HG03103 (cell line): ENCODE data around the gene WEE1.
A peak's percentile ranks its signal among the peaks of the same experiment; 100 is the strongest.
"Not testable (repeated sequence)": the region's sequence is repeated elsewhere in the genome, so short reads cannot be mapped to it uniquely, and the experiment has no call there.

Experiments
- ATAC-seq: cut with Tn5 transposase; IDR thresholded peaks from one replicate; pipeline ENCODE4 v1.9.1; 2021; ENCODE audit warnings: low read depth; ENCODE audit not compliant: unreplicated experiment

The WEE1 gene

DNA sequence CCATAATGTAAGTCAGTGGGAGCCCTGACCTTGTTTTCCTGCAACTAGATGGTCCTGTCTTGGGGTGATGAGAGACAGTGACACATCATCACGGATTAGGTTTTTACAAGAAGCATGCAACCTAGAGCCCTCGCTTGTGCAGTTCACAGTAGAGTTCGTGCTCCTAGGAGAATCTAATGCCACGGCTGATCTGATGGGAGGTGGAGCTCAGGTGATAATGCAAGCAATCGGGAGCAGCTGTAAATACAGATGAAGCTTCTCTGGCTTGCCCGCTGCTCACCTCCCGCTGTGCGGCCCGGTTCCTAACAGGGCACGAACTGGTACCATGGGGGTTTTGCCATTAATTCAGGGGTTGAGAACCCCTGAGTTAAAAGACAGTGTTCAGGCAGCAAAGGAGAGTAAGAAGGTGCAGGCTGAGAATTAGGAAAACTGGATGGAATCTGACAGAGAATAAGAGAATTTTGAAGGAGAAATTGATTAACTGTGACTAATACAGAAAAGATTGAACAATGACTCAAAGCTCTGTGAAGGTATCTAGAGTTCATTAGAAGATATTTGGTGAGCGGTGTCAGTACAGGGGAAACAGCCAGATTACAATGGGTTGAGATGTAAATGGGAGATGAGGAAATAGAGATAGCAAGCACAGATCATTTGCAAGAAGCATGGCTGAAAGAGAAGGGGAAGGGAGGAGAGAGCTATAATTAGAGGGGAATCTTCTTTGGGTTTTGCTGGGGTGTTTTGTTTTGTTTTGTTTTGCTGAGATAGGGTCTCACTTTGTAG is 21.0 kb downstream of the WEE1 start:
- ATAC-seq: no peak

DNA sequence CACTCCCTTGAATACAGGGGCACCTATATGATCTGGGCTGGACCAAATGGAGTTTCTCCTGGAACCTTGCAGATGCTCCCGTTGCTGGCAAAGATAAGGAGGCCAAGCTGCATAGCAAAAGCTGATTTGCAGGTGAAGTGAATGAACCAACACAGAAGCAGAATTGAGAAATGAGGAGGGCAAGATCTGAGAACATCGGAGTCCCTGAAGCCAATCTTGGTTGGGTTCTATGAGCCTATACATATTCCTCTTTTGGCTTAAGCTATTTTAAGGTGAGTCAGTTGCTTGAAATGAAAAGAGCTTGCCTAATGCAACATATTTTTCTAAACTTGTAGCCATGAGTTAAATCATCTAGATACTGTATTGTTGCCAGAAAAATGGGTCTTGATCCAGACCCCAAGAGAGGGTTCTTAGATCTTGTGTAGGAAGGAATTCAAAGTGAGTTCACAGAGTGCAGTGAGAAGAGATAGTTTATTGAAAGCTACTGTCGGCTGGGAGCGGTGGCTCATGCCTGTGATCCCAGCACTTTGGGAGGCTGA is 23.5 kb downstream of the WEE1 start:
- no peak for ATAC-seq

DNA sequence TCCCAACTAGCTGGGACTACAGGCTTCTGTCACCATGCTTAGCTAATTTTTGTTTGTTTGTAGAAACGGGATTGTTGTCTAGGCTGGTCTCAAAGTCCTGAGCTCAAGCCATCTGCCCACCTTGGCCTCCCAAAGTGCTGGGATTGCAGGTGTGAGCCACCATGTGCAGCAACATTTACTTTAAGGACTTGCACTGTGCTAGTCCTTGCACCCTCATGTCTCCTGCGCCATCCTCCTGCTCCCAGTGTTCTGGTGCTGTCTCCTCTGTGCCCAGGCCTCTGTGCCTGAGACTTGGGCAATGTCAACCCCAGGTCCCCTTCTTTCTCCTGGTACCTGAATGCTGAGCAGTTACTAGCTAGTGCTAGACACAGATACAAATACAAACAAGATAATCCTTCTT is 26.7 kb downstream of the WEE1 start:
- no peak for ATAC-seq

DNA sequence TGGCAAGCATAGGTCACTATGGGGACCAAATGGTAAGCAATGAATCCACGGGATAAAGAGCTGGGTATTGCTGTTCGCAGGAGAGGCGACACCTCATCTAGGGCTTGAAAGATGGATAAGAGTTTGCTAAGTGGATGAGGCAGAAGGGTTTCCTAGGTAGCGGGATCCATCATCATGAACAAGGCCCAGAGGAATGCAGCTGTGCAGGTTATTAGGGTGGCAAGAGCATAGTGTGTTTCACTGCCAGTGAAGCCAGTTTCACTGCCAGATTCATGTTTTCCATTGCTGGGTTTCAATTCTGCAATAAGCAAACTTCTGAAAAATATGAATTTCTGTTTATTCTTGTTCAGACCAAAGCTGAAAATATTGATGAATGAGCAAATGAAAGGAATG is 27.2 kb downstream of the WEE1 start:
- peak; percentile 35 for ATAC-seq

DNA sequence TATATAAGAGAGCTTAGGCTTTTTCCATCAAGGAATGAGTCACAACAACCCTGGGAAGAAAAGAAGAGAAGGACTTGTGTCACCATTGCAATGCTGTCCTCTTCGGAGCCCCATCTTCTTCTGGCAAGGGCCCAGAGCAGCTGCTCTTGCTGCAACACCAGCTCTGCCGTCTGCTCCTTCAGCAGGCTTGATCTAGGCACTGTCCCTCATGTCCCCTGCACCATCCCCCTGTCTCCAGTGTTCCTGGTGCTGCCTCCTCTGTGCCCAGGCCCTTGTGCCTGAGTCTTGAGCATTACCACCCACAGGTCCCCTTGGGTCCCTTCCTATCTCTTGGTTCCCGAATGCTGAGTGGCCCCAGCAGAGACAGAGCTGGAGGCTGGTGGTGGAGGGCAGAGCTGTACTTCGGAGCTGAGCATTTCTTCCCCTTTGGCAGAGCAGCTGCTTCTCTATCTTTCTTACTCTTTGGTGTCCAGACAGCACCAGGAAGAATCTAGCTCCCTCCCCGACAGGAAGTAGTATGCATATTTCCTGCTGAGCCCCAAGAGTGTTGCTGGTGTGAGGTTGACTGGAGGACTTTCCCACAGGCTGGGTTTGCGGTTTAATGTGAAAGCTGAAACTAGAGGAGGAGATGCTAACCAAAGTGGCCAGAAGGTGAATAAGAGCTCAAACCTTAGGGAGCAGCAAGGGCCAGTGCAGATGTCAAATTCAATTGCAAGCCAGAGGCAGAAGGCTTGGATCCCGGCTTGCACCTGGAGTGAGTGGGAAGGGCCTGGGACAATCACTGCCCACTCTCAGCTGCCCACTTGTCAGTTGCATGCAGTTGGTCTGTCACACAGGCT is 27.8 kb downstream of the WEE1 start:
- ATAC-seq: peak; percentile 72

DNA sequence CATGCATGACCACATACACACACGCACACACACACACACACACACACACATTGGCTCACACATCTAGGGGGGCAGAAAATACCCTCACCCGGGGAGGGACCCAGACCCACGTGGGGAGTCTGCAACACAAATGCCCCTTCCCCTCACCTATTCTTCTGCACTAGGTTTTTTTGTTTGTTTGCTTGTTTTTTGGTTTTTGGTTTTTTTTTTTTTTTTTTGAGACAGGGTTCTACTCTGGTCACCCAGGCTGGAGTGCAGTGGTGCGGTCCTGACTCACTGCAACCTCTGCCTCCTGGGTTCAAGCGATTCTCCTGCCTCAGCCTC is 28.4 kb downstream of the WEE1 start:
- no peak for ATAC-seq

DNA sequence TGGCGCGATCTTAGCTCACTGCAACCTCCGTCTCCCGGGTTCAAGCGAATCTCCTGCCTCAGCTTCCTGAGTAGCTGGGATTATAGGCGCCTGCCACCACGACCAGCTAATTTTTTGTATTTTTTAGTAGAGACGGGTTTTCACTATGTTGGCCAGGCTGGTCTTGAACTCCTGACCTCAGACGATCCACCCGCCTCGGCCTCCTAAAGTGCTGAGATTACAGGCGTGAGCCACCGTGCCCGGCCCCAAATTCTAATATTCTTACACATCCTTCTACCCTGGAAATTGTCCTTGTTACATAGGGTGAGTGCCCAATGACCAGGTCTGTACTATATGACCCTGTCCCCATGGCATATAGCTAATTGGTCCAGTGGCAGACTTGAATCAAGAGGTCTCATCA is 29.7 kb downstream of the WEE1 start:
- ATAC-seq: not testable (repeated sequence)

DNA sequence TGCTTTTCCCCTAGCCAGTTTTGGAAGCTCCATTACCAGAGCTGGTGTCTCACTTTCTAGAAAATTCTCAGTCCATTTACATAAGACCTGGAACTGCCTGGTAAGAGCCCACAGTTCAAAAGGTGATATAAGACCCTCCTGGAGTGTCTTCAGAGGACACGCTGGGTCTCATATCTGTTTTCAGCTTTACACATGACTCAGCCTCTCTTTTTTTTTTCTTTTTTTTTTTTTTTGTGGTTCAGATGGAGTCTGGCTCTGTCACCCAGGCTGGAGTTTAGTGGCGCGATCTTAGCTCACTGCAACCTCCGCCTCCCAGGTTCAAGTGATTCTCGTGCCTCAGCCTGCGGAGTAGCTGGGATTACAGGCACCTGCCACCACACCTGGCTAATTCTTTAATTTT is 30.7 kb downstream of the WEE1 start:
- no peak for ATAC-seq

DNA sequence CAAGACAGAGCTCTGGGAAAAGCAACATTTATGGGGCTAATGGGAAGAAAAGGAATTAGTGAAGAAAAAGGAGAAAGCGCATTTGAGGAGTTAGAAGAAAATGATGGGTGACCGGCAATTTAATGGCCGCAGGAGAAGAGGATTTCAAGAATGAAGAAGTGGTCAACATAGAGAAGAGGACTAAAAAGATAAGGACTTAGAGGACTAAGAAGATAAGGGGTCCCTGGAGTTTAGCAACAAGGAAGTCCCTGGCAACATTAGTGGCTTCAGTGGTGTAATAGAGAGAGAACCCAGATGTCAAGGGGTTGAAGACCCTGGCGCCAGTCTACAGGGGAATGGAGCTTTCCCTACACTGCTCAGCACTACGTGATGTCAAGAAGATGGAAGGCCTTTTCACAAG is 32.3 kb downstream of the WEE1 start:
- no peak for ATAC-seq

DNA sequence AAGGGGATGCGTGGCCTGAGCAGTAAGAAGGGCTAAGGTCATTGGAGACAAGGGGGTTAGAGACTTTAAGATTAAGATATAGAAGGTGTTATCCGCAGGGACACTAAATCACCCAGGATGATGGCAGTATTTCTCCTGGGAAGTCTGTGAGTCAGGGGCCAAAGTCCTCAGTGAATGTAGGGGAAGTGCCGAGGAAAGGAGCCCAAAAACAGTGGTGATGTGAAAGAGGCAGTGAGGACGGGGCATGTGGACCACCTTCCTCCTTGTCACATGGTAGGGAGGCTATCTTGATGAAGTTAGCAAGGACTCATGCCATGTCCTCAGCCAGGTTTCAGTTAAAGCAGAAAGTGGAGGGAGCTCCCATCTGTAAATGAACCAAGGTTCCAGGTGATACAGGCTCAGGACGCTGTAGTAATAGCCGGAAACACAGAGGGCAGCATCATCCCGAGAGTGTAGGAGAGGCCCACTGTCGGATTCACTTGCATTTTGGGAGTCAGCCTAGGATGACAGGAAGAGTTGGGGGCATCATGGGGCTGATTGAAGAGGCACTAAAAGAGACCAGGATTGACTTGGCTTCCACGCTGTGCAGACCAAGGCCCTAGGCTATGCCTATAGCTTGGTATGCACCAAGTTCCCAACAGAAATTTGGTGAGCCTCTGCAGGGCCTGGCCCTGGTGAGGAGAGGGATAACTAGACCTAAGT is 33.5 kb downstream of the WEE1 start:
- no peak for ATAC-seq

DNA sequence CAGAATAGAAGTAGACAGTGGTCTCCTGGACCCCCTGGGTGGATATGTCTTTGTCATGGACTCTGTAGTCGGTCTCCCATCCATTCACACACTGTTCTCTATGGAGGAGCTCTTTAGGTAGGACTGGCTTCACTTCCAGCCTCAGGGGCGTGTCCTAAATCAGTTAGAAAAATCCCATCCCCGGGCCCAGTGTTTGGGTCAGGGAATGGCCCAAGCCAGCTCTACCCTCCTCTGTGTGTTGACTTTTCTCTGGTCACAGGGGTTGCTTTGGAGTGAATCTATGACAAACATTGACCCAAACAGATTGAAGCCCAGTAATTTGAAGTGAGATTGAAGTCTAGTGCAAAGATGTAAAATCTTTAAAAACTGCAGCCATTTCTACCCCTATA is 34.0 kb downstream of the WEE1 start:
- ATAC-seq: no peak

DNA sequence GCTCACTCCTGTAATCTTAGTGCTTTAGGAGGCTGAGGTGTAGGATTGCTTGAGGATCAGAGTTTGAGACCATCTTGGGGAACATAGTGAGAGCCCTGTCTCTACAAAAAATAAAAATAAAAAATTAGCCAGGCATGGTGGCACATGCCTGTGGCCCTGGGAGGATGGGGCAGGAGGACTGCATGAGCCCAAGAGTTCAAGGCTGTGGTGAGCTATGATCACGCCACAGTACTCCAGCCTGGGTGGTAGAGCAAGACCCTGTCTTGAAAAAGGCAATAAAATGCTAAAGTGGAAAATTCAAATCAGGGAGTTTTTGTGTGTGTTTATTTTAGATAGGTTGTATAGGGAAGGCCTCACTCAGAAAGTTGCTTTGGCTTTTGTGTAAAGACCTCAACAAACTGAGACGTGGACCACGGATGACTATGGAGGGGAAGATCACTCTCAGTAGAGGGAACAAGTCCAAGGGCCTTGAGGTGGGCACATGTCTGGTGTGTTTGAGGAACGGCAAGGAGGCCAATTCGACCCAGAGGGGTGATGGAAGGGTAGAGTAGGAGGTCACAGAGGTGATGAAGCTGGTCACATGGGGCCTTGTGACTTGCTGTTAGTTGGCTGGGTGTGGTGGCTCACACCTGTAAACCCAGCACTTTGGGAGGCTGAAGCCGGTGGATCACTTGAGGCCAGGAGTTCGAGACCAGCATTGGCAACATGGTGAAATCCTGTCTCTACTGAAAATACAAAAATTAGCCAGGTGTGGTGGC is 35.7 kb downstream of the WEE1 start:
- ATAC-seq: no peak

DNA sequence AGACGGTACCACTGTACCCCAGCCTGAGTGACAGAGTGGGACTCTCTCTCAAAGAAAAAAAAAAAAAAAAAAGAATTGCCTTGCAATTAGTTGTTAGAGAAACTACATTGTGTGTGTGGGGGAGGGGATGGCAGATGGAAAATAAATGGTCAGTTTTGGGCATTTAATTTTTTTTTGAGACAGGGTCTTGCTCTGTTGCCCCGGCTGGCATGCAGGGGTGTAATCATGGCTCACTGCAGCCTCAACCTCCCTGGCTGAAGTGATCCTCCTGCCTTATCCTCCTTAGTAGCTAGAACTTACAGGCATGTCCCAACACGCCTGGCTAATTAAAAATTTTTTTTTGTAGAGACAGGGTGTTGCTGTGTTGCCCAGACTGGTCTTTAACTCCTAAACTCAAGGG is 36.4 kb downstream of the WEE1 start:
- ATAC-seq: no peak

DNA sequence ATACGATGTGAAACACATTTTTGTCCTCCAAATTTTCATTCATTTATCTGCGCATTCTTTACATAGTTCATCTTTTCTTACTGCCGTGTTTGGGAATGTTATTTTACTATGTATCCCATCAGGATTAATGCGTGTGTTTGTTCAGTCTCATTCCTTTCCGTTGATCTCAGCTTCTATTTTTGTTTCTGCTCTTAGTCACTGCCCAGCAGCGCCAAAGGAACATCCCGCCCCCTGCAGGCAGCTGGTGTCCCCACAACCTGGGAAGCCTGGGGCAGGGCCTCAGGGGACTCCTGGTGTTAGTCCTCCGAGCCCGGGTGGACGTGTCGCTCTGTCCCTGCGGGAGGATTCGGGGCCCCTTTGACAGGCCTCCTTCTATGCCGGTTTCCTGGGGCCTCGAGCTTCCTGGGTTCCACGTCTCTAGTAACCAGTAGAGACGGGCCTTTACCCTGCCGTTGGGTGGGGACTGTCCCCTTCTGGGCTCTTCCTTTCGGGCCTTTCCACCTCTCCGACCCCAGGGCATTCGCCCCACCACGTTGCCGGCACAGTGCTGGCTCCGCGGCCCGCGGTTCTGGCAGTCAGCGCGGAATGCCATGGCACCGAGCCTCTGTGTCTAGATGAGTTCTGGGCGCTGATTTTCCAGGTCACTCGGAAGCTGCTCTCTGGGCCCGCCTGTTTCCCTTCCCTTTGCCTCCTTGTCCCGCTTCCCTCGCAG is 39.8 kb downstream of the WEE1 start:
- ATAC-seq: peak; percentile 33

DNA sequence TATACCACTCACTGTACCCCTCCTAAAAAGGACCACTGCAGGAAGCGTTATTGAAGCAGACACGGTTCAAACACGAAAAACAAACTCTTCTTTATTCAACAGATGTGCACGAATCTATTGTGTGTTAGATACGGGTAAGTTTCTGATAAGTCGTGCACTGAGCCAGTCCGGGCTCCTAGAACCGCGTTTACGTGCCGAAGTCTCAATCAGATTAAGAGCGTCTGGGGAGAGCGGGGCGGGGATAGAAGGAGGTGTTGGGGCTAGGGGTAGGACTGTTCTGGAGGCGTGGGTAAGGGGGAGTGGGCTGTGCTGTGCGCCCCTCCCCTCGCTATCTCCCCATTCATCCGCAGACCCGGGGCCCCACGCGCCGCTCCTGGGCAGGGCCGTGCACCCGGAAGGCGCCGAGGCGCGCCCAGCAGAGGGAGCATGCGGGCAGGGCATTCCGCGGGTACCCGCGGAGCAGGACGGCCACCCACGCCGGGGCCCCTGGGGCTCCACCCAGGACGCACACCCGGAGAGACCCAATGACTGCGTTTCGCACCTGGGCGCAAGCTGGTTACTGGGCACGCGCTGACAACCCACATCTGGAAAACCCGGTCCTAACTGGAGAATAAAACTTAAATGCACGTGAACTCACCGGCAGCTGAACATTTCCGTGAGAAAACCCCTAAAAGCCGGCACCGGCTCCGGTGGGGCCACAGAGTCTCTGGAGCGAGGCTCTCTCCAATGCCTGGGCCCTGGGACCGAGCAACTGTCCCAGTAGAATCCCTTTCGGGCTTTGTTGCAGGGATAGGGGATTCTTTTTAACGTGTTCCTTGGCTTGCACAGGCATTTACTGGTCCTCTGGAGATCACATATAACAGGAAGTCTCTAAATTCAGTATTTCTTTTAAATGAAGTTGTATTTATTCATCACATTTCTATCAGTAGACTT is 40.6 kb downstream of the WEE1 start:
- ATAC-seq: peak; percentile 48

DNA sequence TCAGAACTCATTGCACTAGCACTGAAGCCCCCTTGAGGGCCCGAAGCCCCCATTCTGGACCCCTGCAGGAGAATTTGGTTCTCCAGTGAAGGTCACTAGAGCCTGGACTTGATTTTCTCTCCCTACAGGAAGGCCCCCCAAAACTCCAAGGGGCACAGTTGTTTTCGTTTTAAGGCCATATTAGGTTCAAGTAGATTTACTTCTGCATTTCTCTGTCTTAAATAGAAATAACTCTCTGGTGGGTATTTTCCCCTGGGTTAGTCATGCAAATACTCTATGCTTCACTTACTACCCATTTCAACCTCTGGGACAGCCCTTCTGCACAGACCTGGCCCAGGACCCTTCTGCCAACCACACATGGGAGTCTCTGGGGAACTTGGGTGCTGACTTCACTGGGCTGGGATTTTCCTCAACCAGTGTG is 41.6 kb downstream of the WEE1 start:
- ATAC-seq: peak; percentile 49

DNA sequence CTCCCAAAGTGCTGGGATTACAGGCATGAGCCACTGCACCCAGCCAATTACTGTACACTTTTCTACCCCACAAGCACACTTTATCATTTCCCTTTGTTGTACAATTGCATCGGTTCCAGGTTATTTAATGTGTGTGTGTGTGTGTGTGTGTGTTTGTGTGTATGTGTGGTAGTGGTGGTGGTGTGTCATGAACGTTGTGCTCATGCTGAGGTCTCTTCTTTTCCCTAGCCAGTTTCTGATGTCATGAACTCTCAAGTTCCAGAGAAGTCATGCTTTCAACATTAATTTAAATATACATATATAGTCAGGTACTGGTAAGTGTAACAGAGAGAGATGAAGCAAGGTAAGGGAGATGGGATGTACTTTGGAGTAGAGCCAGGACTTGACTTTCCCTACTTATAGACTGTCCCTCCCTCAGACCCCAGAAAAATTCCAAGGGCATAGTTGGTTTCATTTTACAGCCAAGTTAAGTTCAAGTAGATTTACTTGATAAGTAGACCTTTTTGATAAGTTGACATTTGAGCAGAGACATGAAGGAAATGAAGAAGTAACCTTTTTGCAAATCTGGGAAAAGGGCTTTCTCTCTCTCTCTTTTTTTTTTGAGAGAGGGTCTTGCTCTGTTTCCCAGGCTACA is 42.7 kb downstream of the WEE1 start:
- no peak for ATAC-seq

DNA sequence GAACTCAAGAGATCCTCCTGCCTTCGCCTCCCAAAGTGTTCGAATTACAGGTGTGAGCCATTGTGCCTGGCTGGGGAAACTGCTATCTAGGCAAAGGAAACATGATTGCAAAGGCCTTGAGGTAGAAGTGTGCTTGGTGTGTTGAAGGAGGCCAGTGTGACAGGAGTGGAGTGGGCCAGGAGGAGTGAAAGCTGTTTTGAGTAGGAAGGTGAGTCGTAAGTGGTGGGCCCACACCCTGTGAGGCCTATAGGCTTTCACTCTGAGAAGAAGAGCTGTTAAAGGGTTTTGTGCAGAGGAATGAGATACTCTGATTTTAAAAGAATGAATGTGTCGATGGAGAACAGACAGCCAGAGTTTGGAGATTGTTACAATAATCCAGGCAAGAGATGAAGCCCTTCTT is 43.4 kb downstream of the WEE1 start:
- ATAC-seq: no peak
